ENCODE measurements around the gene ROR1.

- TF ChIP-seq CTCF (IDR thresholded peaks at IDR 0.05) (no peak), POLR2A (IDR thresholded peaks at IDR 0.05) (no peak)
These were observed 71.5 kb downstream of the ROR1 start for GRCh38 chr1:63845346-63845745.

Data from testis (tissue), 2 donors.